HG02981 (cell line): ENCODE data around the gene HYLS1.
A peak's percentile ranks its signal among the peaks of the same experiment; 100 is the strongest.
"Not testable (repeated sequence)": the region's sequence is repeated elsewhere in the genome, so short reads cannot be mapped to it uniquely, and the experiment has no call there.

Experiments
- ATAC-seq: cut with Tn5 transposase; IDR thresholded peaks from one replicate; pipeline ENCODE4 v1.9.1; 2021; ENCODE audit warnings: mild to moderate bottlenecking, moderate library complexity; ENCODE audit not compliant: unreplicated experiment

Gene HYLS1, protein sequence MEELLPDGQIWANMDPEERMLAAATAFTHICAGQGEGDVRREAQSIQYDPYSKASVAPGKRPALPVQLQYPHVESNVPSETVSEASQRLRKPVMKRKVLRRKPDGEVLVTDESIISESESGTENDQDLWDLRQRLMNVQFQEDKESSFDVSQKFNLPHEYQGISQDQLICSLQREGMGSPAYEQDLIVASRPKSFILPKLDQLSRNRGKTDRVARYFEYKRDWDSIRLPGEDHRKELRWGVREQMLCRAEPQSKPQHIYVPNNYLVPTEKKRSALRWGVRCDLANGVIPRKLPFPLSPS

GRCh38 chr11:125887373-125888324, at the start of gene HYLS1:
HYLS1 (plus strand) TSS chr11:125887668; CDS start chr11:125899369, 11,701 bp downstream.
- ATAC-seq: peak; percentile 84

DNA sequence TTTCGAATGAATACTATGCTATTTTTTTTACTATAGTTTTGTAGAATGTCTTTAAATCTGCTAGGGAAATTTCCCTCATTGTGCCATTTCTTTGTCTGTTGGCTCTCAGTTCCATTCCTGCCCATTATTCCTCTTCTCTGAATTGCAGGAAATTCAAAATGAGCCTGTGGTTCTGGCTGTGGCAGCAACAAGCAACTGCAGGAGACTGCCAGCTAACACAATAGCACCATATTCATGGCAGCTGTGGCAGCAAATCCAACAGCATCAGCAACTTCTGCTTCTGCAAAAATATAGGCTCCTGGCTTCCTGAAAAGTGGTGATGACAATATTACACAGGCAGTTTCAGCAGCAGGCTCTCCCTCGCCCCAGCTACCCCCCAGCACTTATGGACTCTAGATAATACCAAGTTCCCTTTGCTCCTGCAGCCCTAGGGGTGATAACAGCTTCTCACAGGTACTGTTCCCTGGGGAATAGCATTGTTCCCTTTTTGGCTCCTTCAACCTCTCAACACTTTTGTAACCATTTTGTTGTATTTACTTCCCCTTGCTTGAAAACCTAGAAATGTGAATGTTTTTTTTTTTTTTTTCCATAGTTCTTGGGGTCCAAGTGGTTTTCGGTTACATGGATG, 45.0 kb upstream of the HYLS1 start:
- no peak for ATAC-seq

DNA sequence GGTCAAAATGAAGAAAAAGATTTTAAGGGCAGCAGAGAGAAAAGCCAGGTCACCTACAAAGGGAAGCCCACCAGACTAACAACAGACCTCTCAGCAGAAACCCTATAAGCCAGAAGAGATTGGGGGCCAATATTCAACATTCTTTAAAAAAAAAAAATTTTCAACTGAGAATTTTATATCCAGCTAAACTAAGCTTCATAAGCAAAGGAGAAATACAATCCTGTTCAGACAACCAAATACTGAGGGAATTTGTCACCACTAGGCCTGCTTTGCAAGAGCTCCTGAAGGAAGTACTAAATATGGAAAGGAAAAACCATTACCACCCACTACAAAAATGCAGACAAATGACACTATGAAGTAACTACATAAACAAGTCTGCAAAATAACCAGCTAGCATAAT, 41.3 kb upstream of the HYLS1 start:
- ATAC-seq: no peak

- not testable (repeated sequence) for ATAC-seq
Measured at GRCh38 chr11:125857670-125858069, 29.8 kb upstream of the HYLS1 start.

DNA sequence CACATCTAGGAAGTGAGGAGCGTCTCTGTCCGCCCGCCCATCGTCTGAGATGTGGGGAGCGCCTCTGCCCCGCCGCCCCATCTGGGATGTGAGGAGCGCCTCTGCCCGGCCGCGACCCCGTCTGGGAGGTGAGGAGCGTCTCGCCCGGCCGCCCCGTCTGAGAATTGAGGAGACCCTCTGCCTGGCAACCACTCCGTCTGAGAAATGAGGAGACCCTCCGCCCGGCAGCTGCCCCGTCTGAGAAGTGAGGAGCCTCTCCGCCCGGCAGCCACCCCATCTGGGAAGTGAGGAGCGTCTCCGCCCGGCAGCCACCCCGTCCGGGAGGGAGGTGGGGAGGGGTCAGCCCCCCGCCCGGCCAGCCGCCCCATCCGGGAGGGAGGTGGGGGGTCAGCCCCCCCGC, 24.7 kb upstream of the HYLS1 start:
- ATAC-seq: not testable (repeated sequence)

- ATAC-seq: not testable (repeated sequence)
Measured at GRCh38 chr11:125865354-125865753, 22.1 kb upstream of the HYLS1 start.

- ATAC-seq: no peak
Measured at GRCh38 chr11:125869521-125869920, 17.9 kb upstream of the HYLS1 start.

DNA sequence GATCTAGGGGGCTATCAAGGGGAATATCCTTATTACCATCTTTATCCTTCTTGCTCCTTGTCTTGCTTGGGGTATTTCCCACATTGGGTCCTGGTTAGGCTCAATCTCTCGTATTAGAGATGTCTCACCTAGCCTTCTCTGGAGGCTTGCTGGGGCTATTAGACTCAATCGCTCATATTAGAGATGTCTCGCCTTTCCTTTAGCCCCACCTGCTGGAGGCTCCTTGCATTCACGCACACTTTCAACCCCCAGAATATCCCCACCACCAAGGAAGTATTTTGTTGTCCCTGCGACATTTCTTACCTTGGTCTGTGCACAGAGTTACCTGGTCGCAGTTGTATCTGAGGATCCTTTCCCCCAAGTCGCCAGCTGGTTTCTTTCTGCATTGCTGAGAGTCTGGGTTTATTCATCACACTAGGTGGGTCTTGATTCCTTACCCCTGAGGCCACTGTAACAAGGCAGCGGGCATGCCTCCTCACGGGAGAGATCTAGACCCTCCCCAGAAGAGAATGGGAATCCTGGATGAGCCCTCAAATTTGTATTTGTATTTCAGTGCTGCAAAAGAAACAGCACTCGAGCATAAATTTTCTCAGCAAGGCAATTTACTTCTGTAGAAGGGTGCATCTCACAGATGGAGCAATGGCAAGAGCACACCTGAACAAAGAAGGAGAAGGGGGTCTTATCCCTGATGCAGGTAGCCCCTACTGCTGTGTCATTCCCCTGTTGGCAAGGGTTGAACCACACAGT, 15.9 kb upstream of the HYLS1 start:
- no peak for ATAC-seq

DNA sequence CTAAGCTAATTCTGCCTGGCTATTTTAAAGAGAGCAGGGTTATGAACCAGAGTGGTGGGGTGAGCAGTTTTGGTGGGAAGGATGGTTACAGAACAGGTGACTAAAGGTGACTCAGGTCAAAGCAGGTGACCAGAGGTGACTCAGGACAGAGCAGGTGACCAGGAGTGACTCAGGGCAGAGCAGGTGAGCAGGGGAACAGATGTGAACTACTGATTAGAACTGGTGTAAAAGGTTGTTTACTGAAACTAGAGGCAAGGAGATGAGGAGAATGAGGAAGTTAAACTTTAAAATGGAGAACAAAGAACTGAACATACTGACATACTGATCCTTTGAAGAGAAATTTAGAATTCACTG, 15.4 kb upstream of the HYLS1 start:
- no peak for ATAC-seq

- ATAC-seq: no peak
Measured at GRCh38 chr11:125873881-125874555, 13.4 kb upstream of the HYLS1 start.

GRCh38 chr11:125874556-125875124, 12.8 kb upstream of the HYLS1 start:
- ATAC-seq: peak; percentile 77

DNA sequence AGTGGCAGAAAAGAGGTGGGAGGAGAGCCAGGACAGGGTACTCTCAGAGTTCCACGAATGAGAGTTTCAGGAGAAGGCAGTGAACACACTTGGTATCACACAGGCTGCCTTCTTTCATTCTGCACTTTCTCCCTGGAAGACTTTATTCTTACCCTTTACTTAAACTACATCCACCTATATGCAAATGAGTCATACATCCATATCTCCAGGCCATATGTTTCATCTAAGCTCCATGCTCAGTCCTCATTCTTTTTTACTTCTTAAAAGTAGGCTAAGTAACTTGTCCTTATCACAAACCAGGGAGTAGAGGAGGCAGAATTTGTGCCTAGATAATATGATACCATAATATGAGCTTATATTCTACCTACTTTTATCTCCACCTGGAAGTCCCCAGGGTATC, 6.2 kb upstream of the HYLS1 start:
- ATAC-seq: no peak

- no peak for ATAC-seq
Measured at GRCh38 chr11:125883375-125883774, 4.1 kb upstream of the HYLS1 start.

DNA sequence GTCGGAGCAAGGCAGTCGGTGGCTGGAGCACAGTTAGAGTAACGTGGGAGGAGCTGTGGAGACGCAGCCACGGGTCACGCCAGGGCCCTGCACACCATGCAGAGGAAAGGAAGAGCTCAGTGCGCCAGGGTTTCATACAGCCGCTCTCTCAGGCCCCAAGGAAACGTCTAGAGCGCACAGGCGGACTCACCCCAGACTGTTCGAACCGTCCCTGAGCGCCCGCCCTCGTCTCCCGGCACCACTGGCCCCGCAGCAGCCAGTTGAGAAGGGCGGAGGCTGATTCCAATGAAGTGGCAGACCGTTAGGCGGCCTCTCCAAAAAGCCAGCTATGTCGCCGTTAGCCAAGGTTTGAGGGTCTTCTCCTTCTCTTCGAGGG, 483 bp upstream of the HYLS1 start:
- ATAC-seq: peak; percentile 21

DNA sequence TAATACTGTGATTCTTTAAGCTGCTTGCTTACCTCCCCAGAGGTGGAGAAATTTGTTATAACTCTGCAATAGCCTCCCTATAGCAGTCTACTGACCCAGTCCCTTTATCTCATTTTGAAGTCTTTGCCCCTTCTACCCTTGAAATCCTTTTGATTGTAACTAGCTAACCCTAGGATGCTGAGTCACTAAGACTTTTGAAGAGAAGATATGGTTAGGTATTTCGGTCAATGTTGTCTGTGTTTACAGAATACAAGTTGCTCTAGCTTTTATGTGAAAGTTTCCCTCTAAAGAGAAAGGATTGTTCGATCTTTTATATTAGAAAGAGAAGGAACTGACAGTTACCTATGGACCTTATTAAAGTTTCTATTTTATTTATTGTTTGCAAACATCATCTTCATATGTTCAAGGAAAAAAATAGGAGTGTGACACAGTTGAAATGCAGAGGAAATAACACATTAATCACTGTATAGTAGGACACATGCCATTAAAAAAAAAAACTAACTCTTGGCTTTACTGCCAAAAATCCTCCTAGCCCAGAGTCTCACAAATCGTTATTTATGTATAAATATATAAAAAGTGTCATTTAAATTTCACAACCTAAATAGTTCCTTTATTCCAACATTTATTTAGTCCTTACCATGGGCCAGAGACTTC, 3.1 kb downstream of the HYLS1 start:
- no peak for ATAC-seq

DNA sequence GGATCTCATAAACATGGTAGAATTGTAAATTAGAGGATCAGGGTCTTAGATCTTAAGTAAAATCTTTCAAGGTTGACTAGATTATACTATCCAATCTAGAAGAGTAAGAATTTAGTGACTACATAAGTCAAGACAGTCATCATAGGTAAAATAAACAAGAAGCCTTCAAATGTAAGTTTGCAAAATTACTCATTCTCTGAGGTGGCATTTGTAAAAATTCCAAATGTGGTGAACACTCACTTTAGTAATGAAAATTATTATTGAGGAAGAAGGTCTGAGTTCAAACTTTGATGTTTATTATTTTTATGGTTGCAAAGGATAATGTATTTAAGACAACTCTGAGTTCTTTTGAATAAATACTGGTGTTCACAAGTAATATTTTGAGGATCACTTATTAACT, 4.6 kb downstream of the HYLS1 start:
- ATAC-seq: no peak

GRCh38 chr11:125892994-125893393, 5.5 kb downstream of the HYLS1 start:
- no peak for ATAC-seq

- ATAC-seq: no peak
Measured at GRCh38 chr11:125901872-125902271, 14.4 kb downstream of the HYLS1 start.

- ATAC-seq: no peak
Measured at GRCh38 chr11:125902277-125902926, 14.9 kb downstream of the HYLS1 start.
